Keratinocyte (primary cell): ENCODE data around the gene CTF1.

ENCODE experiments used
- EZH2 ChIP-seq: IDR thresholded peaks from one replicate; pipeline ENCODE4 v1.6.1; 2012; ENCODE audit warnings: inconsistent platforms, mild to moderate bottlenecking, low read length, moderate library complexity
- TF ChIP-seq, protein P1 (sequence below), 3 experiments: IDR thresholded peaks in 1 of 3; conservative IDR thresholded peaks in 1 of 3; optimal IDR thresholded peaks in 1 of 3; 2 replicates in 2 of 3; 3 replicates in 1 of 3; pipeline versions ENCODE3 to v1.5.1; 2011; ENCODE audit warnings: low read length in 3 of 3, mild to moderate bottlenecking in 3 of 3, moderate library complexity in 2 of 3, control low read depth in 1 of 3, inconsistent platforms in 1 of 3; ENCODE audit not compliant: insufficient read depth in 2 of 3; ENCODE audit errors: extremely low read depth in 1 of 3

DNA sequence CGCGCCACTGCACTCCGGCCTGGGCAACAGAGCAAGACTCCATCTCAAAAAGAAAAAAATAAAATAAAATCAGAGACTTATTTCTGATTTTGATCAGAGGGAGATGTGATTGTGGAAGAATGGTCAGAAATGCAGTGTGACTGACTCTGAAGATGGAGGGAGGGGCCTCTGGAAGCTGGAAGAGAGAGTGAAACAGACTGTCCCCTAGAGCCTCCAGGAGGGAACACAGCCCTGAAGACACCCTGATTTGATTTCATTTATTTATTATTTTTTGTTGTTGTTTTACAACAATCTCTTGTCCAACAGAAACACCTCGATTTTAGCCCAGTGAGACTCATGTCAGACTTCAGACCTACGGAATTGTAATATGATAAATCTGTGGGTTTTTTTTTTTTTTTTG is 28.7 kb upstream of the CTF1 start:
- TF ChIP-seq EZH2 = no peak
- TF ChIP-seq, protein P1, sequence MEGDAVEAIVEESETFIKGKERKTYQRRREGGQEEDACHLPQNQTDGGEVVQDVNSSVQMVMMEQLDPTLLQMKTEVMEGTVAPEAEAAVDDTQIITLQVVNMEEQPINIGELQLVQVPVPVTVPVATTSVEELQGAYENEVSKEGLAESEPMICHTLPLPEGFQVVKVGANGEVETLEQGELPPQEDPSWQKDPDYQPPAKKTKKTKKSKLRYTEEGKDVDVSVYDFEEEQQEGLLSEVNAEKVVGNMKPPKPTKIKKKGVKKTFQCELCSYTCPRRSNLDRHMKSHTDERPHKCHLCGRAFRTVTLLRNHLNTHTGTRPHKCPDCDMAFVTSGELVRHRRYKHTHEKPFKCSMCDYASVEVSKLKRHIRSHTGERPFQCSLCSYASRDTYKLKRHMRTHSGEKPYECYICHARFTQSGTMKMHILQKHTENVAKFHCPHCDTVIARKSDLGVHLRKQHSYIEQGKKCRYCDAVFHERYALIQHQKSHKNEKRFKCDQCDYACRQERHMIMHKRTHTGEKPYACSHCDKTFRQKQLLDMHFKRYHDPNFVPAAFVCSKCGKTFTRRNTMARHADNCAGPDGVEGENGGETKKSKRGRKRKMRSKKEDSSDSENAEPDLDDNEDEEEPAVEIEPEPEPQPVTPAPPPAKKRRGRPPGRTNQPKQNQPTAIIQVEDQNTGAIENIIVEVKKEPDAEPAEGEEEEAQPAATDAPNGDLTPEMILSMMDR (optimal IDR thresholded peaks at IDR 0.05 in 1 of 3, IDR thresholded peaks at IDR 0.05 in 1 of 3, conservative IDR thresholded peaks at IDR 0.05 in 1 of 3; ENCODE audit: extremely low read depth in 1 of 3, insufficient read depth in 2 of 3, low read length in 3 of 3) = peak in 2 of 3 experiments; percentile 11 to 24
